SJCRH30 (cell line): Measurements from ENCODE around the gene VPS37C. TPM values are rescaled to one million over a fixed set of nuclear protein-coding genes. Genes with fewer than 3 reads are reported as not detected.
"Not testable (repeated sequence)": the region's sequence is repeated elsewhere in the genome, so short reads cannot be mapped to it uniquely, and the experiment has no call there.

Source experiments
- DNase-seq, 2 experiments: peaks; one replicate each; pipeline ENCODE4 v3.0.0-alpha.2; 2015 to 2020
- H3K27ac ChIP-seq: fragments of 250-450 bp; sonication (Bioruptor Pico); 2 replicates; pipeline ENCODE4 v1.5.1; 2020; ENCODE audit warnings: mild to moderate bottlenecking, moderate library complexity
- H3K27me3 ChIP-seq: fragments of 250-450 bp; sonication (Bioruptor Pico); 2 replicates; pipeline ENCODE4 v1.5.1; 2020; ENCODE audit warnings: mild to moderate bottlenecking, moderate library complexity
- H3K36me3 ChIP-seq: fragments of 250-450 bp; sonication (Bioruptor Pico); 2 replicates; pipeline ENCODE4 v1.5.1; 2020; ENCODE audit warnings: mild to moderate bottlenecking, moderate library complexity
- H3K4me1 ChIP-seq: fragments of 250-450 bp; sonication (Bioruptor Pico); 2 replicates; pipeline ENCODE4 v1.5.1; 2020; ENCODE audit warnings: mild to moderate bottlenecking, moderate library complexity
- H3K4me3 ChIP-seq: fragments of 250-450 bp; sonication (Bioruptor Pico); 2 replicates; pipeline ENCODE4 v1.5.1; 2020; ENCODE audit warnings: mild to moderate bottlenecking, moderate library complexity
- H3K9me3 ChIP-seq: fragments of 250-450 bp; sonication (Bioruptor Pico); replicated peaks from 2 replicates; pipeline ENCODE4 v1.5.1; 2020; ENCODE audit warnings: mild to moderate bottlenecking, moderate library complexity
- total RNA-seq: library from RNA; depleted of rRNA; stranded (reverse); fragments of >200 nt; shearing (Covaris generic); gene quantifications from 2 replicates; pipeline ENCODE4 v1.2.3, GENCODE V29; 2014

VPS37C gene
- total RNA-seq, 1 experiment from 2014 or later = 11.6 TPM

DNA sequence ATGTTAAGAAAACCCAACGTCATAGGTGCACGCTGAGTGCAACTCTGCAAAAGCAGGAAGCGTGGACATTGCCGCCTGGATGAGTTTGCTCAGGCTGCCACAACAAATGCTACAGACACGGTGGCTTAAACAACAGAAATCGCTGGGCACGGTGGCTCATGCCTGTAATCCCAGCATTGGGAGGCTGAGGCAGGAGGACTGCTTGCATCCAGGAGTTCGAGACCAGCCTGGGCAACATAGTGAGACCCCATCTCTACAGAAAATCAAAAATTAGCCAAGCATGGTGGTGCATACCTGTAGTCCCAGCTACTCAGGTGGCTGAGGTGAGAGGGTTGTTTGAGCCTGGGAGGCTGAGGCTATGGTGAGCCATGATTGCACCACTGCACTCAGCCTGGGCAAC lies 28.7 kb upstream of the VPS37C start:
- no peaks in the 10 kb centered on the region; the same call in 1 of the 2 replicates for H3K27me3 ChIP-seq
- H3K36me3 ChIP-seq = no peaks in the 10 kb centered on the region
- no peak overlapping the region for H3K27ac ChIP-seq
- no peaks in the 10 kb centered on the region for H3K9me3 ChIP-seq
- no peaks in the 10 kb centered on the region for H3K4me1 ChIP-seq
- no peak overlapping the region for H3K4me3 ChIP-seq
- DNase-seq = no peak

- no peaks in the 10 kb centered on the region for H3K27me3 ChIP-seq
- no peak overlapping the region for H3K27ac ChIP-seq
- H3K36me3 ChIP-seq = no peaks in the 10 kb centered on the region
- no peaks in the 10 kb centered on the region for H3K9me3 ChIP-seq
- no peak overlapping the region for H3K4me3 ChIP-seq
- peak; percentile 76 to 89 for DNase-seq
- no peaks in the 10 kb centered on the region for H3K4me1 ChIP-seq
Measured at GRCh38 chr11:61187505-61188130, 26.4 kb upstream of the VPS37C start.

GRCh38 chr11:61186504-61186903 lies 25.3 kb upstream of the VPS37C start:
- Histone ChIP-seq H3K27ac (no peak overlapping the region), H3K4me1 (no peaks in the 10 kb centered on the region), H3K9me3 (no peaks in the 10 kb centered on the region), H3K36me3 (no peaks in the 10 kb centered on the region), H3K4me3 (no peak overlapping the region), H3K27me3 (no peaks in the 10 kb centered on the region)
- no peak for DNase-seq

GRCh38 chr11:61183645-61184044 lies 22.4 kb upstream of the VPS37C start:
- no peak overlapping the region for H3K27ac ChIP-seq
- H3K27me3 ChIP-seq = no peaks in the 10 kb centered on the region
- no peaks in the 10 kb centered on the region for H3K36me3 ChIP-seq
- DNase-seq = no peak
- H3K4me1 ChIP-seq = no peaks in the 10 kb centered on the region
- H3K9me3 ChIP-seq = no peaks in the 10 kb centered on the region
- no peak overlapping the region for H3K4me3 ChIP-seq

GRCh38 chr11:61181489-61181888 lies 20.3 kb upstream of the VPS37C start:
- H3K36me3 ChIP-seq = no peaks in the 10 kb centered on the region
- no peak for DNase-seq
- H3K4me3 ChIP-seq = no peak overlapping the region
- no peak overlapping the region for H3K27ac ChIP-seq
- H3K27me3 ChIP-seq = no peaks in the 10 kb centered on the region; the same call in 1 of the 2 replicates
- H3K4me1 ChIP-seq = no peaks in the 10 kb centered on the region
- no peaks in the 10 kb centered on the region for H3K9me3 ChIP-seq

DNA sequence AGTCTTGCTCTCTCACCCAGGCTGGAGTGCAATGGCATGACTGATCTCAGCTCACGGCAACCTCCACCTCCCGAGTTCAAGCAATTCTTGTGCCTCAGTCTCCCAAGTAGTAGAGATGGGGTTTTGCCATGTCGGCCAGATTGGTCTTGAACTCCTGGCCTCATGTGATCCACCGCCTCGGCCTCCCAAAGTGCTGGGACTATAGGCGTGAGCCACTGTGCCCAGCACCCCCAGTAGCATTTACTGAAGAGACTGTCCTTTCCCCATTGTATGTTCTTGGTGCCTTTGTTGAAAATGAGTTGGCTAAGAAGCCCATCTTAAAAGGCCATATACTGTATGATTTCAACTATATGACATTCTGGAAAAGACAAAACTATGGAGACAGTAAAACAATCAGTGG lies 19.0 kb upstream of the VPS37C start:
- H3K27me3 ChIP-seq, H3K36me3 ChIP-seq, H3K27ac ChIP-seq, H3K4me1 ChIP-seq, H3K9me3 ChIP-seq, H3K4me3 ChIP-seq, DNase-seq: not testable (repeated sequence)

DNA sequence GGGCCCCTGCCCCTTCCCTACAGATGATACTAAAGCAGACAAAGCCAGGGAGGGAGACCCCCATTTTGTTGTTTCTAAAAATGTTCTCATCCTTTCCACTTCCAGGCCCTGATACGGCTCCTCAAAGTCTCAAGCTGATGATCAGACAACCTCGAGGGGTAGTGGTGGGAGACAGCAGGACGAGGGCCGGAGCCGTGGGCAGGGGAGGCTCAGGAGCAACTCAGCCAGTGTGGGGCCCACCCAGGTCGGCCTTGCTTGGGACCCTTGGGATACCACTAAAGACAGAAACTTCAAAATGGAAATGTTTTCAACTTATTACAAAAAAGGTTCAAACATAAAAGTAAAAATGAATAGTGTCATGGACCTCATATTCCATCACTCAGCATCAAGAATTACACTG lies 15.2 kb upstream of the VPS37C start:
- Histone ChIP-seq H3K4me1 (no peaks in the 10 kb centered on the region), H3K36me3 (no peaks in the 10 kb centered on the region), H3K9me3 (no peaks in the 10 kb centered on the region), H3K27me3 (peaks cover 4% of the 10 kb centered on the region; the same call in 1 of the 2 replicates), H3K27ac (no peak overlapping the region), H3K4me3 (no peak overlapping the region)
- no peak for DNase-seq

GRCh38 chr11:61174949-61175348 lies 13.7 kb upstream of the VPS37C start:
- peaks cover 4% of the 10 kb centered on the region; the same call in 1 of the 2 replicates for H3K27me3 ChIP-seq
- no peaks in the 10 kb centered on the region for H3K36me3 ChIP-seq
- H3K4me3 ChIP-seq = no peak overlapping the region
- no peak overlapping the region for H3K27ac ChIP-seq
- no peaks in the 10 kb centered on the region for H3K4me1 ChIP-seq
- H3K9me3 ChIP-seq = no peaks in the 10 kb centered on the region
- DNase-seq = no peak

DNA sequence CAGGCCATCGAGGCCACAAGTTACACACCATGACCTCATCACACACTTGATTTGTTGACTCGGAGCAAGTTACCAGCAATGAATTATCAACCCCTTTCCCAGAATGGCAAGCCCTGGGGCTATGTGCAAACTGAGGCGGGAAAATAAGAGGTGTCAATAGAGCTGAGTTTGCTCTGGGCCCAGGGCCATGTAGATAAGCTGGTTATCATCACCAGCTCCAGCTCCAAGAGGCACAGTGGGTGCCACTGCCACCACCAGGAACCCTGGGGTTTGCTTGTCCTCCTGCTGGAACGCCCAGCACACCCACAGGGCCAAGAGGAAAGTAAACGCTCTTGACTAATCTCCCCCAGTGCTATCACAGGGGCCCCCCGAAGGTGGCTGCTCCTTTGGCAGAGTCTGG lies 13.0 kb upstream of the VPS37C start:
- Histone ChIP-seq H3K9me3 (no peaks in the 10 kb centered on the region), H3K27me3 (peaks cover 4% of the 10 kb centered on the region; the same call in 1 of the 2 replicates), H3K36me3 (no peaks in the 10 kb centered on the region), H3K4me1 (no peaks in the 10 kb centered on the region), H3K4me3 (no peak overlapping the region), H3K27ac (no peak overlapping the region)
- no peak for DNase-seq

DNA sequence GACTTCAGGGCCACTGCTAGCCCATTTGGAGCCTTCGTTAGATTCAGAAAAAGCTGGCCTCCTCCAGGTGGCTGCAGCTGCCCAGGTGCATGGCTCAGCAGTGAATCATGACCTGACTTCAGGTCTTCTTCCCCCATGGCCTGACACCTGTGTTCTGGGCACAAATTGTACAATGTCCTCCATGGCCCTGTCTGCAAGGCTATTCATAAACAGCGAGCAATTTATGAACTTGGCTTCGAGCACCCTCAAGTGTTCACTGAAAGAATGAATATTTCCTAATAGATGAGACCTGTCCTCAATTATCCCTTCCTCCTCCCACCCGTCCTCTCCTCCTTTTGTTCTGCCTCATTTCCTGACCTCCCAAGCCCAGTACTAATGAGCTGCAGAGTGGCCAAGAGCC lies 12.2 kb upstream of the VPS37C start:
- Histone ChIP-seq H3K27ac (no peak overlapping the region), H3K27me3 (peaks cover 4% of the 10 kb centered on the region; the same call in 1 of the 2 replicates), H3K36me3 (no peaks in the 10 kb centered on the region), H3K4me1 (no peaks in the 10 kb centered on the region), H3K4me3 (no peak overlapping the region), H3K9me3 (no peaks in the 10 kb centered on the region)
- peak; percentile 11 to 55 for DNase-seq

DNA sequence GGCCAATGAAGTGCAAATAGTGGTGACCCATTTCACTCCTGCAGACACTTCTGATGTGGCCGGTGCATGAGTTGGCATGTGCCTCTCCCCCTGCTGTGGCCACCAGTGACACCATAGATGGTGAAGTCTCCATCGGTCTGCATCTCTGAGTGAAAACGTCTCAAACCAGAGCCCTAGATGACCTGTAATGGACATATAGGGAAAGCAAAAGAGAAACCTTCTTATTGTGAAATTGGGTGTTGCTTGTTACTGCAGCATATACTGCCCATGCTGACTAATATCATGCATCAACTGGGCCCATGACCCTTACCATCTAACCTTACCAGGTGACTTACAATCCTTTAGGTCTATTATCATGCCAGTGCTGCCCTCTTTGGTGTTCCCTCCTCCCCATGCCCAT lies 11.7 kb upstream of the VPS37C start:
- Histone ChIP-seq H3K4me1 (no peaks in the 10 kb centered on the region), H3K9me3 (no peaks in the 10 kb centered on the region), H3K27me3 (peaks cover 4% of the 10 kb centered on the region; the same call in 1 of the 2 replicates), H3K36me3 (no peaks in the 10 kb centered on the region), H3K4me3 (no peak overlapping the region), H3K27ac (no peak overlapping the region)
- no peak for DNase-seq

GRCh38 chr11:61172356-61172755 lies 11.1 kb upstream of the VPS37C start:
- no peaks in the 10 kb centered on the region for H3K36me3 ChIP-seq
- H3K9me3 ChIP-seq = no peaks in the 10 kb centered on the region
- H3K4me3 ChIP-seq = no peak overlapping the region
- H3K4me1 ChIP-seq = no peaks in the 10 kb centered on the region
- no peak overlapping the region for H3K27ac ChIP-seq
- peaks cover 4% of the 10 kb centered on the region; the same call in 1 of the 2 replicates for H3K27me3 ChIP-seq
- no peak for DNase-seq

GRCh38 chr11:61171907-61172306 lies 10.7 kb upstream of the VPS37C start:
- Histone ChIP-seq H3K27ac (no peak overlapping the region), H3K4me3 (no peak overlapping the region), H3K9me3 (no peaks in the 10 kb centered on the region), H3K4me1 (no peaks in the 10 kb centered on the region), H3K27me3 (peaks cover 4% of the 10 kb centered on the region; the same call in 1 of the 2 replicates), H3K36me3 (no peaks in the 10 kb centered on the region)
- no peak for DNase-seq

- H3K4me1 ChIP-seq = no peaks in the 10 kb centered on the region
- 0 out of 2 replicates have a peak, but pooled peaks cover 4% of the 10 kb centered on the region for H3K27me3 ChIP-seq
- no peaks in the 10 kb centered on the region for H3K36me3 ChIP-seq
- no peak for DNase-seq
- no peaks in the 10 kb centered on the region for H3K9me3 ChIP-seq
- no peak overlapping the region for H3K4me3 ChIP-seq
- no peak overlapping the region for H3K27ac ChIP-seq
Measured at GRCh38 chr11:61170566-61170965, 9.3 kb upstream of the VPS37C start.

GRCh38 chr11:61168800-61169199 lies 7.6 kb upstream of the VPS37C start:
- DNase-seq = no peak
- no peak overlapping the region for H3K4me3 ChIP-seq
- no peak overlapping the region for H3K27ac ChIP-seq
- 0 out of 2 replicates have a peak, but pooled peaks cover 2% of the 10 kb centered on the region for H3K27me3 ChIP-seq
- no peaks in the 10 kb centered on the region for H3K9me3 ChIP-seq
- H3K36me3 ChIP-seq = no peaks in the 10 kb centered on the region
- H3K4me1 ChIP-seq = no peaks in the 10 kb centered on the region

DNA sequence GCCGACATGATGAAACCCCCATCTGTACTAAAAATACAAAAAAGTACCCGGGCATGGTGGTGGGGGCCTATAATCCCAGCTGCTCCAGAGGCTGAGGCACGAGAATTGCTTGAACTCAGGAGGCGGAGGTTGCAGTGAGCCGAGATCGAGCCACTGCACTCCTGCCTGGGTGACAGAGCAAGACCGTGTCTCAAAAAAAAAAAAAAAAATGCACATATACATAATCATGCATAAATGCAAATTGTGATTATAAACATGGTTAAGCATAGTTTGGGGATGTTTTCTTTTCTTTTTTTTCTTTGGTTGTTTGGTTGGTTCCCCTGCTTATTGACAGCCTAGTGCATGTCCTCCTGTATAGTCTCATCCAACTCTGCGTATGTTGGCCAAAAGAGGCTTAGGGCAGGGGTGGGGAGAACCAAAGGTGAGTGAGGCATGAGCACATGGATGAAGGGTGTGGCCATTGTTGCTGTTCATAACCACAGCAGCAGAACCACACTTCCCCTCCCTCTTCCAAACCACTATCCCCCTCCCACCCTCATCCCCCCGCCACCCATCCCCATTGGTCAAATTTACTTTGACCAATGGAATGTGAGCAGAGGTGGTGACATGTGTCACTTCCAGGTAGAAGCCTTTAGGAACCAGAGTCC lies 6.9 kb upstream of the VPS37C start:
- DNase-seq = no peak

More for the DNA sequence above, 6.9 kb upstream of the VPS37C start:
- Histone ChIP-seq H3K27ac (no peak overlapping the region), H3K4me3 (no peak overlapping the region), H3K9me3 (no peaks in the 10 kb centered on the region), H3K27me3 (no peaks in the 10 kb centered on the region), H3K36me3 (no peaks in the 10 kb centered on the region), H3K4me1 (no peaks in the 10 kb centered on the region)
